K562 treated with DMSO at 1 percent for 4 hours (cell line): Measurements from ENCODE around the gene PCED1B. TPM values are rescaled to one million over a fixed set of nuclear protein-coding genes. Genes with fewer than 3 reads are reported as not detected.

Experiments used
- total RNA-seq: library from RNA; unstranded; fragments of 300-600 nt; gene quantifications from 2 replicates; pipeline ENCODE4 v1.2.3, GENCODE V29; 2022; ENCODE audit not compliant: insufficient read depth

Gene PCED1B, protein sequence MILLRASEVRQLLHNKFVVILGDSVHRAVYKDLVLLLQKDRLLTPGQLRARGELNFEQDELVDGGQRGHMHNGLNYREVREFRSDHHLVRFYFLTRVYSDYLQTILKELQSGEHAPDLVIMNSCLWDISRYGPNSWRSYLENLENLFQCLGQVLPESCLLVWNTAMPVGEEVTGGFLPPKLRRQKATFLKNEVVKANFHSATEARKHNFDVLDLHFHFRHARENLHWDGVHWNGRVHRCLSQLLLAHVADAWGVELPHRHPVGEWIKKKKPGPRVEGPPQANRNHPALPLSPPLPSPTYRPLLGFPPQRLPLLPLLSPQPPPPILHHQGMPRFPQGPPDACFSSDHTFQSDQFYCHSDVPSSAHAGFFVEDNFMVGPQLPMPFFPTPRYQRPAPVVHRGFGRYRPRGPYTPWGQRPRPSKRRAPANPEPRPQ
- total RNA-seq = 17.0 and 32.8 TPM in 2 replicates

GRCh38 chr12:47079468-47079980 is at the start of gene PCED1B, which contains the start of gene AMIGO2:
PCED1B (plus strand) TSS chr12:47079621; CDS start chr12:47235064, 155,443 bp downstream.
AMIGO2 (minus strand) TSS chr12:47079959; CDS start chr12:47079002, 957 bp downstream.

Other genes with a start within 250 kb of the PCED1B start
- 7.9 and 13.3 TPM in 2 replicates for gene AMIGO2, start 338 bp downstream of the PCED1B start, total RNA-seq